ENCODE results near the gene TUBA1C. TPM values are rescaled to one million over a fixed set of nuclear protein-coding genes. Genes with fewer than 3 reads are reported as not detected.

TUBA1C gene
- total and polyA plus RNA-seq, 9 of the 15 experiments (the other 6 are each of a cell fraction or from before 2014, with no cell fraction given) = 755 to 3,012 (median 914) TPM

DNA sequence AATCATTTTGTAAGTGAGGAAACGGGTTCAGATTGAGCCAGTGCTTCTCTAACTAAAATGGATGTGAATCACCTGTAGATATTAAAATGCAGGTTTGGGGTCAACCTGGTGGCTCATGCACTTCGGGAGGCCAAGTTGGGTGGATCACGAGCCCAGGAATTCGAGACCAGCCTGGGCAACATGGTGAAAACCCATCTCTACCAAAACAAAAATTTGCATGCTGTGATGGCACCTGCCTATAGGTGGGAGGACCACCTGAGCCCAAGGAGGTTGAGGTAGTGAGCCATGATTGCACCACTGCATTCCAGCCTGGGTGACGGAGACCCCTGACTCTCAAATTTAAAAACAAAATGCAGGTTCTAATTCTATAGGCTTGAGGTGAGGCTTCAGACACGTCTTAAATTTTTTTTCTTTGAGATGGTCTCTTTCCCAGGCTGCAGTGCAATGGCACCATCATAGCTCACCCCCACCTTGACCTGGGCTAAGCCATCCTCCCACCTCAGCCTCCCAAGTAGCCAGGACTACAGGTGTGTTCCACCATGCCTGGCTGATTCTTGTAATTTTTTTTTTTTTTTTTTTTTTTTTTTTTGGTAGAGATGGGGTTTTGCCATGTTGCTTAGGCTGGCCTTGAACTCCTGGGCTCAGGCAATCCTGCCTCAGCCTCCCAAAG lies 9.0 kb downstream of the TUBA1C start (continued):
- TF ChIP-seq, protein P1, sequence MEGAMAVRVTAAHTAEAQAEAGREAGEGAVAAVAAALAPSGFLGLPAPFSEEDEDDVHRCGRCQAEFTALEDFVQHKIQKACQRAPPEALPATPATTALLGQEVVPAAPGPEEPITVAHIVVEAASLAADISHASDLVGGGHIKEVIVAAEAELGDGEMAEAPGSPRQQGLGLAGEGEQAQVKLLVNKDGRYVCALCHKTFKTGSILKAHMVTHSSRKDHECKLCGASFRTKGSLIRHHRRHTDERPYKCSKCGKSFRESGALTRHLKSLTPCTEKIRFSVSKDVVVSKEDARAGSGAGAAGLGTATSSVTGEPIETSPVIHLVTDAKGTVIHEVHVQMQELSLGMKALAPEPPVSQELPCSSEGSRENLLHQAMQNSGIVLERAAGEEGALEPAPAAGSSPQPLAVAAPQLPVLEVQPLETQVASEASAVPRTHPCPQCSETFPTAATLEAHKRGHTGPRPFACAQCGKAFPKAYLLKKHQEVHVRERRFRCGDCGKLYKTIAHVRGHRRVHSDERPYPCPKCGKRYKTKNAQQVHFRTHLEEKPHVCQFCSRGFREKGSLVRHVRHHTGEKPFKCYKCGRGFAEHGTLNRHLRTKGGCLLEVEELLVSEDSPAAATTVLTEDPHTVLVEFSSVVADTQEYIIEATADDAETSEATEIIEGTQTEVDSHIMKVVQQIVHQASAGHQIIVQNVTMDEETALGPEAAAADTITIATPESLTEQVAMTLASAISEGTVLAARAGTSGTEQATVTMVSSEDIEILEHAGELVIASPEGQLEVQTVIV (CRISPR knock-in tag; IDR thresholded peaks at IDR 0.05; ENCODE audit: borderline replicate concordance) = peak; percentile 39; the same call in 1 of the 2 replicates
- TF ChIP-seq MIER1 (IDR thresholded peaks at IDR 0.05; ENCODE audit: low read depth) (no peak), CHD2 (IDR thresholded peaks at IDR 0.05; ENCODE audit: low read depth, low read length) (peak; percentile 47; the same call in 1 of the 2 replicates), SREBF2 (CRISPR knock-in tag; IDR thresholded peaks at IDR 0.05) (no peak), DACH1 (IDR thresholded peaks at IDR 0.05; ENCODE audit: partially characterized antibody) (no peak), CREB1 (IDR thresholded peaks at IDR 0.05) (0 out of 2 replicates have a peak, but pooled peaks have one; percentile 1), CREB1 (CRISPR knock-in tag; IDR thresholded peaks at IDR 0.05) (peak; percentile 34; the same call in 1 of the 2 replicates), HNRNPUL1 (IDR thresholded peaks at IDR 0.05; ENCODE audit: low read length) (no peak), POLR2B (IDR thresholded peaks at IDR 0.05; ENCODE audit: low read depth, partially characterized antibody) (peak; percentile 59), MYNN (IDR thresholded peaks at IDR 0.05) (peak; percentile 89), MYNN (CRISPR knock-in tag; IDR thresholded peaks at IDR 0.05) (no peak), ZNF507 (tag; conservative IDR thresholded peaks at IDR 0.05) (no peak), XRCC5 (IDR thresholded peaks at IDR 0.05; ENCODE audit: low read depth, low read length) (0 out of 2 replicates have a peak, but pooled peaks have one; percentile 7), FIP1L1 (IDR thresholded peaks at IDR 0.05; ENCODE audit: low read depth, low read length, poor library complexity, severe bottlenecking) (peak; percentile 57), ZNF146 (CRISPR knock-in tag; IDR thresholded peaks at IDR 0.05; ENCODE audit: unreplicated experiment) (no peak), ZNF3 (CRISPR knock-in tag; IDR thresholded peaks at IDR 0.05) (no peak), PHTF2 (CRISPR knock-in tag; IDR thresholded peaks at IDR 0.05) (no peak), LCOR (CRISPR knock-in tag; IDR thresholded peaks at IDR 0.05) (0 out of 2 replicates have a peak, but pooled peaks have one; percentile 14), ZBTB7A (IDR thresholded peaks at IDR 0.05; ENCODE audit: borderline replicate concordance, control insufficient read depth, low read depth, low read length) (0 out of 2 replicates have a peak, but pooled peaks have one; percentile 4), THRAP3 (IDR thresholded peaks at IDR 0.05; ENCODE audit: borderline replicate concordance) (peak; percentile 17; the same call in 1 of the 2 replicates), SIN3A (IDR thresholded peaks at IDR 0.05; ENCODE audit: borderline replicate concordance in 2 of 2, control insufficient read depth in 1 of 2, low read depth in 2 of 2, low read length in 2 of 2) (peak in 1 of 2 experiments; percentile 59; a peak in 2 of 4 replicates)

All from K562 (cell line).